Measurements from ENCODE around the gene CELSR1. TPM values are rescaled to one million over a fixed set of nuclear protein-coding genes. Genes with fewer than 3 reads are reported as not detected.
A peak's percentile ranks its signal among the peaks of the same experiment; 100 is the strongest.

CELSR1 gene
- polyA plus RNA-seq, 1 experiment, result 0.14 TPM

DNA sequence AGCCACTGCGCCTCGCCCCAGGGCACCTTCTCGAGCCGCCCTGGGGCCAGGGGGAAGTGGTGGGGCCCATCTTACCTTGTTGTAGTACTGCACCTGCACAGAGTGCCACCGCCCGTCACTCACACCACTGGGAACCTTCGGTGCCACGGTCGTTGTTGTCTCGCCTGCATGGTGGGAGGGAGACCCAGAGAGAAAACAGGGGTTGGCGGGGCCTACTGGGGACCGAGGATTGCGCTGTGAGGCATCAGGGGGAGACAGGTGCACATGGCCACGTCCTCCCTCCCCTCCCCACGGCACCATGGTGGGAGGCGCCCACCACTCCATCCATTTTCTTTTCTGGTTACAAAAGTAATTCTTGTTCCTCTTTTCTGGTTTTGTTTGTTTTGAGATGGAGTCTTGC, 104.1 kb downstream of the CELSR1 start:
- Histone ChIP-seq H3K4me3 (ENCODE audit: low read depth, low read length) (no peak overlapping the region), H3K27ac (ENCODE audit: low read depth, low read length) (no peak overlapping the region), H3K27me3 (ENCODE audit: control insufficient read depth, insufficient read depth, low read length) (peaks cover 18% of the 10 kb centered on the region), H3K9me3 (ENCODE audit: control insufficient read depth, insufficient read depth, low read length) (no peaks in the 10 kb centered on the region; the same call in 1 of the 2 replicates)
- TF ChIP-seq, protein P1, sequence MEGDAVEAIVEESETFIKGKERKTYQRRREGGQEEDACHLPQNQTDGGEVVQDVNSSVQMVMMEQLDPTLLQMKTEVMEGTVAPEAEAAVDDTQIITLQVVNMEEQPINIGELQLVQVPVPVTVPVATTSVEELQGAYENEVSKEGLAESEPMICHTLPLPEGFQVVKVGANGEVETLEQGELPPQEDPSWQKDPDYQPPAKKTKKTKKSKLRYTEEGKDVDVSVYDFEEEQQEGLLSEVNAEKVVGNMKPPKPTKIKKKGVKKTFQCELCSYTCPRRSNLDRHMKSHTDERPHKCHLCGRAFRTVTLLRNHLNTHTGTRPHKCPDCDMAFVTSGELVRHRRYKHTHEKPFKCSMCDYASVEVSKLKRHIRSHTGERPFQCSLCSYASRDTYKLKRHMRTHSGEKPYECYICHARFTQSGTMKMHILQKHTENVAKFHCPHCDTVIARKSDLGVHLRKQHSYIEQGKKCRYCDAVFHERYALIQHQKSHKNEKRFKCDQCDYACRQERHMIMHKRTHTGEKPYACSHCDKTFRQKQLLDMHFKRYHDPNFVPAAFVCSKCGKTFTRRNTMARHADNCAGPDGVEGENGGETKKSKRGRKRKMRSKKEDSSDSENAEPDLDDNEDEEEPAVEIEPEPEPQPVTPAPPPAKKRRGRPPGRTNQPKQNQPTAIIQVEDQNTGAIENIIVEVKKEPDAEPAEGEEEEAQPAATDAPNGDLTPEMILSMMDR (IDR thresholded peaks at IDR 0.05; ENCODE audit: low read depth, low read length), result no peak
- ChIA-PET POLR2A (no interaction called here), CTCF (no interaction called here)
- no peak for DNase-seq (ENCODE audit: low read depth, low spot score)

DNA sequence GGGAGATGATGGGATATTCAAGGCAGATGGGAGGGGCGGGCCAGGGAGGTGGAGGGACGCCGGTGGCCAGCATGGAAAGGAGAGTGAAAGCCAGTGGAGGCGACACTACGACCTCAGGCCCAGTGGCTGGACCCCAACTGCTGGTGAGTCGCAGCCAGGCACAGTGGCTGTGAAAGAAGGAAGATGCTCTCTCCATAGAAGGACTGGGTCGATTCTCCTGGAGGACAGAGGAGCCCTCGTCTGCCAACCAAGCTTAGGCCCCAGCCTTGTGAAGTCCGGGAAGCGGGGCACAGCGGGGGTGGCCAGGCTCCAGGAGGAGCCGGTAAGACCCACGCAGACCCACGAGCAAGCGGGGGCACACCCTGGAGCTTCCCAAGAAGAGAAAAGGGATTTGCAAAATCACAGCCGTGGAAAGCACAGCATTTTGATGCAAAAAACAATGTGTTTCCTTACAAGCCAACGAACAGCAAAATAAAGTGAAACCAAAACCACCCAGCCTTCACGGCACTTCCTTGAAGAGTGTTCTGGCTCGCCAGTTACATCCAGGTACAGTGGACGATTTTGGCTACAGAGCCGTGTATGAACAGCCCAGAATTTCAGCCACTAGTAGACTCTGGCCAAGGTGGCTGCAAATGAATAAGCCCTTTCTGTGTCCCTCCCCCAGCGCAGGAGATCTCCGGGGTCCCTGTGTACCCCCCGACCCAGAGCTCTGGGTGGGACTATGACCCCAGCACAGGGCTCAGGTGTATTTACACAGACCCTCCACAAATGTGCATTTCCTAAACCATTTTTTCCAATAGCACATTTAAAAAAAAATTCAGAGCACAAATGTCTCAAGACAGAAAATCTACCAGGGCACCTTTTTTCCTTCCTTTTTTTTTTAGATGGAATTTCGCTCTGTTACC, 105.0 kb downstream of the CELSR1 start:
- Histone ChIP-seq H3K27me3 (ENCODE audit: control insufficient read depth, insufficient read depth, low read length) (peaks cover 25% of the 10 kb centered on the region), H3K27ac (ENCODE audit: low read depth, low read length) (no peak overlapping the region), H3K9me3 (ENCODE audit: control insufficient read depth, insufficient read depth, low read length) (no peaks in the 10 kb centered on the region; the same call in none of the 2 replicates), H3K4me3 (ENCODE audit: low read depth, low read length) (peak overlapping the region; percentile 25)
- TF ChIP-seq, protein P1 (IDR thresholded peaks at IDR 0.05; ENCODE audit: low read depth, low read length), result no peak
- ChIA-PET CTCF (no interaction called here), POLR2A (no interaction called here)
- DNase-seq (ENCODE audit: low read depth, low spot score), result no peak

DNA sequence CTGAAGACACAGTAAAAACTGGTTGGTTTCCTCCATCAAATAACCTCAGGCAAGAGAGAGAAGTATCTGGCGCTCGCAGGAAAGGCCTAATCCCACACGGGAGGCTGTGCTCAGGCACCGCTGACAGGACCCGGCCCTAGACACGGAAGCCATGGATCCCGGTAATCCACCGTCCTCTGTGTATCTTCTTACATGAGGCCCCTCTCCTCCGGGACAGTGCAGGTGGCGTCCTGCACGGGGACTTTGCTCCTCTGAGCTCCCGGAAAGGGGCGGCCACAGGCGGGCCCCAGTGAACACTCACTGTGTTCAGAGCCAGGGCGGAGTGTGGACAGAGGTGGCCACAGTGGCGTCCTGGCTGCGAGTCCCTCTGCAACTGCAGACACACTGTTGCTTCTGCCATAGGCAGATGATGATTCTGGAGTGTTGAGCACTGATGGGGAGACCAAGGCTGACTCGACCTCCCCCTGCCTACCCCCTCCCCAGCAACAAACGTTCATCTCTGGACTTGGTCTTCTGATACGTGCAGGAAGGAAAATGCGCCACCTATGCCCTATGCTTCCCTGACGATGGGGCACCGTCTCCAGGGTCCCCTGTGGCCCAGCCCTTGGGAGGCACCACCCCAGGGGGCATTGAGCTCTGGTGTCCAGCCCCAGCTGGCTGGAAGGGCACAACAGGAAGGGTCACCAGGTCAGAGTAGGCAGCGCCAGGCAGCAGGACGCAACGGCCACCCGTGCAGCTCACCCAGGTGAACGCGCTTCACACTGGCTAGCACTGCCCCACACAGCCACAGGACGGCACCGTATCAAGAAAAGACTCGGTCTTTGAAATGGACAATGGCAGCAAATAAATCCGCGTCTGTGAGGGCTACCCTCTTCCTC, 106.2 kb downstream of the CELSR1 start:
- H3K9me3 ChIP-seq (ENCODE audit: control insufficient read depth, insufficient read depth, low read length), result peaks cover under 1% of the 10 kb centered on the region
- POLR2A ChIA-PET, result no interaction called here
- CTCF ChIA-PET, result no interaction called here
- DNase-seq (ENCODE audit: low read depth, low spot score), result no peak
- H3K27ac ChIP-seq (ENCODE audit: low read depth, low read length), result no peak overlapping the region
- TF ChIP-seq, protein P1 (IDR thresholded peaks at IDR 0.05; ENCODE audit: low read depth, low read length), result no peak
- peaks cover 26% of the 10 kb centered on the region for H3K27me3 ChIP-seq (ENCODE audit: control insufficient read depth, insufficient read depth, low read length)
- H3K4me3 ChIP-seq (ENCODE audit: low read depth, low read length), result no peak overlapping the region

DNA sequence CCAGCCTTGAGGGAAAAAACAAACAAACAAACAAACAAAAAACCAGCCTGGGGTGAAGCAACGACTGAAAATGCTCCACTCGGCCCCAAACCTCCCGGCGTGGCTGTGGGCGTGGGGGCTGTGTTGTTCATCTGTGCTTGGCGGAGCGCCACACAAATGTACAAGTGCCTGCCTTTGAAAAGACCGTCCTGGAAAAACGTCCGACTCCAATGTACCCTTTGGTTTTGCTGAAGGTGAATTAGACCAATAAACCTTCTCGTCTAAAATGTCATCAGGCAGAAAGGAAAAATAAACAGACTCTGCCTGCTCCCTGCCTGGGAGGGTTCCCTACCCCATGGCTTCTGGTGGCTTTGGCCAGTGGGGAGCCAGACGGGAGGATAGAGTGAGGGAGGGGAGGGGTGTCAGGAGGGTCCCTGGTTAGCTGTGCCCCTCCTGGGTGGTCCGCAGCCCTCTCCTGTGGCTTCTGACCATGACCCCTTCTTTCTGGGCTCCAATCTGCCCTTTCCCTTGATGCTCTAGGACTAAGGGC, 108.0 kb downstream of the CELSR1 start:
- H3K4me3 ChIP-seq (ENCODE audit: low read depth, low read length), result no peak overlapping the region
- H3K27me3 ChIP-seq (ENCODE audit: control insufficient read depth, insufficient read depth, low read length), result peaks cover 23% of the 10 kb centered on the region
- CTCF ChIA-PET, result no interaction called here
- no peak for DNase-seq (ENCODE audit: low read depth, low spot score)
- H3K9me3 ChIP-seq (ENCODE audit: control insufficient read depth, insufficient read depth, low read length), result peaks cover 5% of the 10 kb centered on the region
- POLR2A ChIA-PET, result no interaction called here
- H3K27ac ChIP-seq (ENCODE audit: low read depth, low read length), result no peak overlapping the region
- TF ChIP-seq, protein P1 (IDR thresholded peaks at IDR 0.05; ENCODE audit: low read depth, low read length), result no peak

Data from AG04450 (cell line).